Measurements from ENCODE around the gene ZMIZ1.

Gene ZMIZ1

GRCh38 chr10:79178614-79179163 is 109.9 kb downstream of the ZMIZ1 start:
- peak; percentile 6 for DNase-seq

DNA sequence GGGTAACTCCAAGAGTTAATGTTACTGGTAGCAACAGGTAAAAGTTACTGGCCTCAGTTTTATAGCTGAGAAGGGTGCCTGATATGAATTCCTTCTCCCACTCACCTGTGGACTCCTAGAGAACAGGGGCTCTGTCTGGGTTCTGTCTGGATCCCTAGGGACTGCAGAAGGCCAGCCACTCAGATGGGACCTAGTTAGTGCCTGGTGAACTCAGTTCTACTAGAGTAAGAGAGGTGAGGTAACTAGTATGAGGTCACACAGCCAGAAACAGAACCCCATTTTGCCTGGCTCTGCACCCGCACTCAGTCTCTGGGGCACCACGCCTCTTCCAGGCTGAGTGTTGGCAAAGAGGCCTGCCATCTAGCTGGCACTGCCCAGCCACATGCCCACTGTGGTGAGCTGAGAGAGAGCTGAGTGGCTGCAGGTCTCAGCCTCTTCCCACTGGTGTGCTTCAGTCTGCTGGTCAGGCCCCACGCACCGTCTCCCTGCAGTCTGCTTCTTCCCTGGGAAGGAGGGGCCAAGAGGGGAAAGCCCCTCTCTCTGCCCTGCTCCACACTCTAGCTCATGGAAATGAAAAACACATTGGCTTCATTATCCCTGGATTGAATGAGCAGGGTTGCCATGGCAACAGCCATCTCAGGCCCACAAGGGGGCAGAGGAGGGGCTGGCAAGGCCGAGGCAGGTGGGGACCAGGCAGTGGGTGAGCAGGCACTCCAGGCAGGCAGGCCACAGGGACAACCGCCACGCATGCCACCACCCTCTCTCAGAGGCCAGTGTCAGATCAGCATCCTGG is 110.6 kb downstream of the ZMIZ1 start:
- no peak for DNase-seq

DNA sequence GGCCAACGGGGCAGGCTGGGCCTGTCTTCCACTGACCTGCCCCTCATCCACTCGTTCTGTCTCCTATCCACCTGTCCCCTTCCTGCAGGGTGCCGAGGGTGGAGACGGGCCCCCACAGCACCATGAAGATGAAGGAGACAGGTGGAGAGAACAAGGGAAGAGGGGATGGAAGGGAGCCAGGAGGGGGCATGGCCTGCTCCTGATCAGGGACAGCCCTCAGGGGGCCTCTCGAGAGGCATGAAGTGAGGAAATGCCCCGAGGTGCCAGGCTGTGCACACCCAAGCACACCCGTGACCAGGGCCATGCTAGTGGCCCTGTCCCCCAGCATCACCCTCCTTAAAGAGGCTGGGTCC is 111.2 kb downstream of the ZMIZ1 start:
- DNase-seq = no peak

DNA sequence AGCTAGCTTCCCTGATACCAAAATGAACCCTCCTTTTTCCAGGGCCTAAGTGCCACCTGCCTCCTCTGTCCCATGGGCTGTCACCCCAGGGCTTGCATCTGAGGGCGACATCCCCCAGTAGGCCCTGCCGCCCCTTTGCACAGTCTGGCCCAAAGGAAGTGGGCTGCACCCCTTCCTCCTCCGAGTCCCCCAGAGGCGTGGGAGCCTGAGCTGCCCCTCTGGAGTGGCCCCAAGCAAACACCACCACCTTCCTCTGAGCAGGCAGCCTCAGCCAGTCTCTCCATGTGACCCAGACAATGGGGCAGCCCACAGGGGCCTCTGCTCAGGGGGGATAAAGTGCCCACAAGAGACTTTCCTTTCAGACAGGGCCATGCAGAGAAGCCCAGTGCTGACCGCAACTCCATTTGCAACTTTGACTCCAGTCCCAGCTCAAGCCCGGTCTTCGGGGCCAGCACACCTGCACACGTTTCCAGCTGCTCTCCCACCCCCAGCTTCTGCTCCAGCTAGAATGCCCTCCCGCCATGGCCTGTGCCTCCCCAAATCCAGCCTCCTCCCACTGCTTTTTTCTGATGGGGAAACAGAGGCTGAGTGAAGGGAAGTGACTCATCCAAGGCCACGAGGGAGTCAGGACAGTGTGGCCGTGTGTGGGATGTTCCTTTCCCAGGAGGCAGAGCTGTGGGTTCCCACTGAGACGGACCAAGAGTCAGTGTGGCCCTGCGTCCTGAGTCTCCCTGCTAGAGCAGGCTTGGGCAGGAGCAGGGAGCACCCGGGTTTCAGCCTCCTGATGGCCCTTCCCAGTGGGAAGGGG is 111.9 kb downstream of the ZMIZ1 start:
- no peak for DNase-seq

GRCh38 chr10:79181227-79181626 is 112.5 kb downstream of the ZMIZ1 start:
- no peak for DNase-seq

DNA sequence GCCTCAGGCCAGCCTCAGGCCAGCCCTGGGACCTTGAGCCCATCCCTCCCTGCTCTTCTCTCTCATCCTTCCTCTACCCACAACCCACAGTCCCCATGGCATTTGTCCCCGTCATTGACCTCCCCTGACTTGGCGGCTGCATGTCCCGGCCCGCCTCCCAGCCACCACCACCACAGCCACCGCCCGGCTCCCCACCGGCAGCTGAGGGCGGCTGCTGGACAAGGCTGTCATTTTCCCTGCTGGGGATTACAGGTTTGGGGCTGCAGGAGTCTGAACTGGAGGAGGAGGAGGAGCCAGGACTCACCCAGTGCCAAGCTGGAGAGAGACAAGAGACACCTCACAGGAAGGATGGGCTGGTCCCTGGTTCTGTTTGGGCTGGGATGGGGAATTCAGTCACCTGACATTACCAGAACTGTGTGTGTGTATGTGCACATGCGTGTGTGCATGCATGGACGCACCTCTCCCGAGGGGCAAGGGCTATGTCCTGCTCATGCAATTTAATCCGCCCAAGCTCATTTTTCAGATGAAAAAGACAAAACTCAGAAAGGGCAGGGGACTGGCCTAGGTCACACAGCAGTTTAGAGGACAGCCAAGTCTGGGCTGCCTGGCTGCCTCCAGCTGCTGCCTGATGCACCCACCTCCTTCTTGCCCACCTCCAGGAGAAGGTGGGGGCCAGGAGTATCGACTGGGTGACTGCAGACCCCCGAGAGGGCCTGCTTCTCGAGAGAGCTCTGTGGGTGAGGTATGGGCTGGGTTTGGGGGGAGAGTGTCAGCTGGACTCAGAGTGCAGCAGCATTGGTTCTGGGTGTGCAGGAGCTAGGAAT is 113.1 kb downstream of the ZMIZ1 start:
- no peak for DNase-seq

- no peak for DNase-seq
Measured at GRCh38 chr10:79182781-79183467, 114.2 kb downstream of the ZMIZ1 start.

- DNase-seq = no peak
Measured at GRCh38 chr10:79183468-79183865, 114.7 kb downstream of the ZMIZ1 start.

GRCh38 chr10:79184145-79184625 is 115.4 kb downstream of the ZMIZ1 start:
- DNase-seq = no peak

DNA sequence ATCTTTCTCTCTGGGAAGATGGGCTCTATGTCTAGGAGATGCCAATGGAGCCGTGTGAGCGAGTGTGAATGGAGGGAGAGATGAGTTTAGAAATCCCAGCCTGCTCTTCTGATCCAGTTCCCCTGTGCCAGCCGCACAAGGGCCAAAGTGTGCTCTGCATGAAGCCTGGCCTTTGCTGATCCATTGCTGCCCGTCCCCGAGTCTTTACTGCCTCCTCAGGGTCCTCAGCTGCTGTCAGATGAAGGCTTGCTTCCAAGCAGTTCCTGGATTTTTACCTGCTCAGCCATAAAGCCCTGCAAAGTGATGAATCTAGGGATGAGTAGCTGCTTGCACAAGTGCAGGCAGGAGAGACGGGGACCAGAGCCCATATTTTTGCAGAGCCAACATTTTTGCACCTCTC is 115.9 kb downstream of the ZMIZ1 start:
- no peak for DNase-seq

DNA sequence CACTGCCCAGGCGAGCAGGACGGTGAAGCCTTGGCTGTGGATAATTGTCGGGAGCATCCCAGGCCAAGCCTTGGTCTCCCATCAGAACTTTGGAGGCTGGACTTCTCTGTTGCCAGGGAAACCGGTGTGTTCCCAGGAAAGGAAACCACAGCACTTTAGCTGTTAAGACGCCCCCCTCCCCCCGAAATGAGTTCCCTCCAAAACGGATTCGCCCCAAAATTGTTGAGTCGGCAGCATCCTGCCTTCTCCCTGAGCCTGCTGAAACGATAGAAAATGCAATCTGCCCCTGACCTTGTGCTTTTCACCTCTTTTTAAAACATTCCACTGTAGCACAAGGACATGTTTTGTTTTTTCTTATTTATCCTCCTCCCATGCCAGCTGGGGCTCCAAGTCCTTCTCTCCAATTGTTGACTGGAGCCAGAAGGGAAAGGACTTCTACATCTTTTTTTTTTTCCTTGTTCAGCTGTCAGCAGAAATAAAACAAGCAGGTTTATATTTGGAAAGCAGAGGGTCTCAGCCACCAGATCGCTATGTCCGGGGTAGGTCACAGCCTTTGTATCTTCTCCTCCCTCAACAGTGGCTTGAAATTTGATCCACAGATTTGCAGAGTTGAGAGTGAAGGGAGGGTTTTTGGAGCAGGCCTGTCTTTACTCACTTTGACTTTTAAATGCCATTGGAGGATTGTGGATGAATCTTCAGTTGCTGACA is 116.5 kb downstream of the ZMIZ1 start:
- DNase-seq = no peak

DNA sequence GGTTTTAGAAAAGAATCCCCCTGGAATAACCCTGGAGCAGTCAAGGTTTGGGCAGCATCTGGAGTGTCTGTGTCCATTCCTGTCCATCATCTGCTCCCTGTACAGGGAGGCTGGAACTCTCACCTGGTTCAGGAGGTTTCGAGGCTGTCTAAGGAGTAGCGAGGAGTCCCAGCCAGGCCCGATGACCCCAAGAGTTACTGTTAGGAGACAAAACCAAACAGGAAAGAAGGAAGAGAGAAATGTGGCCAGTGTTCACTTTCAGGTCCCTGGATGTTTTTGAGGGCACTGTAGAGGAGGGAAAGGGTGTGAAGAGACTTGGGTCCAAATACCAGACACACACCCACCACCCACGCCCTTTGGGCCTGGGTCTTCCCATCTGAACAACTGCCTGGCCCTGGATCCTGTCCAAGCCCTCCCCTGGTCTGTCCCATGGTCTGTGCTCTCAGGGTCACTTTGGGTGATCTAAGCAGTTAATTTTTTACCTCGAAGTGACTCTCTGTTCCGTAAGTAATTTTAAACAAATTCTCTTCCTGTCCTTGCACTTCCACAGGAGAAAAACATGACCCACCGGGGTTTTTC is 117.1 kb downstream of the ZMIZ1 start:
- DNase-seq = no peak

- DNase-seq = no peak
Measured at GRCh38 chr10:79186486-79187120, 117.8 kb downstream of the ZMIZ1 start.

DNA sequence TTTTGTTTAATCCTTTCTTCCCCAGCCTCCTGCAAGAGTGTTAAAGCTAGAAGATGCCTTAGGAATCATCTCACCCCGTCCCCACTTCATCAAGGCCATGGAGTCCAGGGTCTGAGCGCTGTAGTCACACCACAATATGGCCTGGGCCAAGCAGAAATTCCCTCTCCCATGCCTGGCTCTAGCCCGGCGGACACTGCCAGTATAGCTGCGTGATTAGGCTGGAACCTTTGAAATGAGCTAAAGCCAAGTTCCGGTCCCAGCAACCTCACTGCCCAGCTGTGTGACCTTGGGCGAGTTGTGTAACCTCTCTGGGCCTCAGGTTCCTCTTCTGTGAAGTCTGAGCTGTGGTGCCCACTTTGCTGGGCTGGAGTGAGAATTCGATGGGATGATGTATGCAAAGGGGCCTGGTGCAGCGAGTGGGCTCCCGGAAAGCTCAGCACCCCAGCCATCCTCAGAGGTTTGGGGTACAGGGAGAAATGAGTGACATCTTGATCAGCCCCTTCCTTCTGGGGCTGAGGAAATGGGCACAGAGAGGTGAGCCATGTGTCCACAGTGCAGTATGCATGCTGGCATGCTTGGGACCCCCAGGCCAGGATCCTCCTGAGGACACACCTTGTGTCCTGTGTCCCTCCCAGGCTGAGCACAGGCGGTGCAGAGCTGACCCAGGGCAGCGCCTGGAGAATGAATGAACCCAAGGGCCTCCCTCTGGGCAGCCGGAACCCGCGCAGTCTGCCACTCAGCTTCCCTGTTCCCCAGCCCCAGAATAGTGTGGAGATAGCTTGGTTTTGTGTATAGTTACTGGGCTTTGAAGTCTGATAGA is 118.6 kb downstream of the ZMIZ1 start:
- DNase-seq = no peak

DNA sequence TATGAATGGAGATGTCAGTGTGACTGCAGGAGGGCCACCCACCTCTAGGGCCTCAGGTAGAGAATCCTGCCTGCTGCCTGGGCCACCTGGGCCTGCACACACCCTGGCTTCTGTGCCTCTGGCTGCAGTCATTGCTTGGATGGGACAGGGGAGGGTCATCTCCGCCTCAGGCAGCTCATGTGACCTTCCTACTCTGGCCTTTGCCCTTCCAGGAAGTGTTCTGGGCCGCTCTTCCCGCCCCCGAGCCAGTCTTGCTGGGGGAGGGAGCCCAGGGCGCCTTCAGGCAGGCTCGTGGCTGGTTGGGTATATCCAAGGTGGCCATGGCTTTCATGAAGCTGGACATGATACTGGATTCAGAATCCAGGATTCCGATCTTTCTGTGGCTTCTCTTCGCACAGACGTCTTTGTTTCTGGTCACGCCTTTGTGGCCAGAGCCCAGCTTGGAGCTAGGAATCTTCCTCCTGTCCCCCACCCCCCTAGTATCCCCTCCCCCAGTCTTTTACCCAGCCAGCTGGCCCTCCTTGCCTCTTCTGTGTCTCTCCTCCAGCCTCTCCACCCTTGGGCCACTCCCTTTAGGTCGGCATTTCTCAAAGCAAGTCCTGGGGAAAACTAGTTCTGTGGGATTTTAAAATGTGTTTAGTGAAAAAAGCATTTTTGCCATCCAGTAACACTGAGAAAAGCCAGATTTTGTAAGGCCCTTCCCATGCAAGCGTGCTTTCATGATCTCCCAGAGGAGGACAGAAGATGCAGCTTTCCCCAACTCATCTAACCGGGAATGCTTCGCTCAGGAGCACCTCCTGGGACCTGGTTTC is 119.6 kb downstream of the ZMIZ1 start:
- DNase-seq = no peak

GRCh38 chr10:79189181-79189580 is 120.4 kb downstream of the ZMIZ1 start:
- DNase-seq = no peak

DNA sequence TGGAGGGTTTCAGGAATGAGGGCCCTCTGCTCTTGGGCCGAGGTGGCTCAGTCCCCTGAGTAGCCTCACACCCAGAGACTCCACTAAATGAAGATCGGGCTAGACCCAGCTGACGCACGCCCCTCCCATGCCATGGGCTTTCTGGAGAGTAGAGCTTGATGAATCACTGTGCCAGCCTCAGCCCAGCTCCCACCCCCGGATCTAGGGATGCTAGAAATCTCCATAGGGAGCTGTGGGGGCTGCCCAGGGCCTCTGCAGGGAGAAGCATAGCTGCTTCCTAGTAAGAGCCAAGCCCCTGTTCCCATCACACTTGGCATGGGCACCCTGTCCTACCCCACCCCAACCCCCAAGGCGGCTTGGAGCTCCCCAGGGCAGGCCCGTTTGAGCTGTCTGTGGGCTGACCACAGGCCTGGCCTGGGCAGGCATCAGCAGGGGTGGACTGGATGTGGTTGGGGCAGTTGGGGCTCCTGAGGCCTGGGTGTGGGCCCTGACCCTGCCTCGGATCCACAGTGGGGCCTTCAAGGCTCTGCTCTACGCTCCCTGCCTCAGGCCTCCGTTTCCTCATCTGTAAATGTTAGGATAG is 121.2 kb downstream of the ZMIZ1 start:
- no peak for DNase-seq

- no peak for DNase-seq
Measured at GRCh38 chr10:79190740-79191261, 122.0 kb downstream of the ZMIZ1 start.

Data from SHP77 treated with DMSO at 0.1 percent for 48 hours (cell line).